Measurements from ENCODE around the gene PSMB11. TPM values are rescaled to one million over a fixed set of nuclear protein-coding genes. Genes with fewer than 3 reads are reported as not detected.

PSMB11 gene
- total RNA-seq, 1 donor from 2014 or later: not detected

DNA sequence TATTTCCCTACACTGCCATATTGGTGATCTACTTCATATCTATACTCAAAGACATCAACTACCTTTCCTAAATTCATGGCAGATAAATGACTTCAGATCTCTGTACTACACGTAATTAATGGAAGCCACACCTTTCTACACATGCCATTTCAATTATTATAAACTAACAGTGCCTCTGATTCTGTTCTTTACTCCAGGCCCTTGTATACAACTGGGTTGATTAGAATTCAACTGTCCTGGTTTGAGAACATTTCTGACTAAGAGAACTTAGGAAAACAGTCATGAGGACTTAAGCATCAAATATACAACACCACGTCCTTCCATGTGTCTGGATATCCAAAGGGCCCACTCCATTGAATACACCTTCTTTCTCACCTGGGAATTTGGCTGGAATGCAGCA is 51.1 kb downstream of the PSMB11 start:
- H3K27me3 Mint-ChIP-seq (ENCODE audit: insufficient read depth, low read depth): no peaks in the 10 kb centered on the region
- peaks cover 25% of the 10 kb centered on the region for H3K36me3 Mint-ChIP-seq

GRCh38 chr14:23093526-23093925 is 51.5 kb downstream of the PSMB11 start:
- H3K27me3 Mint-ChIP-seq (ENCODE audit: insufficient read depth, low read depth): no peaks in the 10 kb centered on the region
- peaks cover 16% of the 10 kb centered on the region for H3K36me3 ChIP-seq
- H3K27ac ChIP-seq: no peak overlapping the region
- TF ChIP-seq EZH2phosphoT487 (IDR thresholded peaks at IDR 0.05) (no peak), CTCF (IDR thresholded peaks at IDR 0.05) (no peak), EZH2 (IDR thresholded peaks at IDR 0.05) (no peak)
- peak overlapping the region; percentile 92 for H3K4me3 ChIP-seq
- H3K4me1 ChIP-seq: peaks cover 14% of the 10 kb centered on the region
- no peaks in the 10 kb centered on the region for H3K9me3 Mint-ChIP-seq
- no peak overlapping the region for H3K27ac Mint-ChIP-seq
- peaks cover 87% of the 10 kb centered on the region for H3K79me2 ChIP-seq (ENCODE audit: low read depth)
- no peak overlapping the region for H3K4me3 Mint-ChIP-seq
- peaks cover 35% of the 10 kb centered on the region for H3F3A ChIP-seq (ENCODE audit: low read depth)
- peaks cover 25% of the 10 kb centered on the region for H3K36me3 Mint-ChIP-seq
- no peaks in the 10 kb centered on the region for H3K9me3 ChIP-seq (ENCODE audit: low read depth)
- peak overlapping the region; percentile 97 for H3K4me2 ChIP-seq
- peaks cover 54% of the 10 kb centered on the region for H4K20me1 ChIP-seq (ENCODE audit: low read depth)
- no peak overlapping the region for H2AFZ ChIP-seq (replicated peaks)
- H3K27me3 ChIP-seq: no peaks in the 10 kb centered on the region
- H3K4me1 Mint-ChIP-seq: peaks cover 20% of the 10 kb centered on the region
- no peak for DNase-seq (ENCODE audit: low spot score)
- peak overlapping the region; percentile 97 for H3K9ac ChIP-seq

More for the DNA sequence above, 51.1 kb downstream of the PSMB11 start:
- no peaks in the 10 kb centered on the region for H3K9me3 Mint-ChIP-seq
- peaks cover 87% of the 10 kb centered on the region for H3K79me2 ChIP-seq (ENCODE audit: low read depth)
- H3F3A ChIP-seq (ENCODE audit: low read depth): peaks cover 35% of the 10 kb centered on the region
- H3K27ac Mint-ChIP-seq: no peak overlapping the region
- peaks cover 20% of the 10 kb centered on the region for H3K36me3 ChIP-seq
- peak overlapping the region; percentile 97 for H3K9ac ChIP-seq
- H3K4me1 Mint-ChIP-seq: peaks cover 20% of the 10 kb centered on the region
- H4K20me1 ChIP-seq (ENCODE audit: low read depth): peaks cover 56% of the 10 kb centered on the region
- H3K4me3 Mint-ChIP-seq: no peak overlapping the region
- no peak for TF ChIP-seq CTCF (IDR thresholded peaks at IDR 0.05)
- no peak for TF ChIP-seq EZH2 (IDR thresholded peaks at IDR 0.05)
- no peak for TF ChIP-seq EZH2phosphoT487 (IDR thresholded peaks at IDR 0.05)
- H2AFZ ChIP-seq (replicated peaks): no peak overlapping the region
- H3K4me2 ChIP-seq: peak overlapping the region; percentile 97
- H3K4me3 ChIP-seq: peak overlapping the region; percentile 92
- peaks cover 14% of the 10 kb centered on the region for H3K4me1 ChIP-seq
- H3K27ac ChIP-seq: no peak overlapping the region
- no peaks in the 10 kb centered on the region for H3K27me3 ChIP-seq
- DNase-seq (ENCODE audit: low spot score): no peak
- H3K9me3 ChIP-seq (ENCODE audit: low read depth): no peaks in the 10 kb centered on the region

Other genes starting within 250 kb of the PSMB11 start
- 2.8 and 5.6 TPM in 2 replicates for gene SLC7A7, start 226.8 kb upstream of the PSMB11 start, total RNA-seq (ENCODE audit: low replicate concordance)
- gene MRPL52, start 212.3 kb upstream of the PSMB11 start, total RNA-seq (ENCODE audit: low replicate concordance): 28.1 and 71.5 TPM in 2 replicates
- 15.1 and 25.2 TPM in 2 replicates for gene MMP14, start 205.6 kb upstream of the PSMB11 start, total RNA-seq (ENCODE audit: low replicate concordance)
- gene LRP10, start 170.5 kb upstream of the PSMB11 start, total RNA-seq (ENCODE audit: low replicate concordance): 0.92 and 4.2 TPM in 2 replicates
- 1.7 and 3.3 TPM in 2 replicates for gene REM2, start 159.0 kb upstream of the PSMB11 start, total RNA-seq (ENCODE audit: low replicate concordance)
- 139 and 170 TPM in 2 replicates for gene RBM23, start 123.1 kb upstream of the PSMB11 start, total RNA-seq (ENCODE audit: low replicate concordance)
- gene PRMT5, start 112.8 kb upstream of the PSMB11 start, total RNA-seq (ENCODE audit: low replicate concordance): 54.6 and 97.6 TPM in 2 replicates
- 93.3 and 103 TPM in 2 replicates for gene HAUS4, start 85.1 kb upstream of the PSMB11 start, total RNA-seq (ENCODE audit: low replicate concordance)
- 99.6 and 147 TPM in 2 replicates for gene AJUBA, start 59.7 kb upstream of the PSMB11 start, total RNA-seq (ENCODE audit: low replicate concordance)
- gene C14orf93, start 32.1 kb upstream of the PSMB11 start, total RNA-seq (ENCODE audit: low replicate concordance): 8.2 and 11.0 TPM in 2 replicates
- 154 and 223 TPM in 2 replicates for gene PSMB5, start 7.3 kb upstream of the PSMB11 start, total RNA-seq (ENCODE audit: low replicate concordance)
- gene CDH24, start 15.3 kb downstream of the PSMB11 start, total RNA-seq (ENCODE audit: low replicate concordance): 15.0 and 35.9 TPM in 2 replicates
- 184 and 215 TPM in 2 replicates for gene ACIN1, start 52.9 kb downstream of the PSMB11 start, total RNA-seq (ENCODE audit: low replicate concordance)
- 32.0 and 37.5 TPM in 2 replicates for gene C14orf119, start 53.3 kb downstream of the PSMB11 start, total RNA-seq (ENCODE audit: low replicate concordance)
- 0.06 TPM in 1 of 2 replicates, not detected in the other for gene CIROP, start 62.8 kb downstream of the PSMB11 start, total RNA-seq (ENCODE audit: low replicate concordance)
- gene CEBPE, start 77.0 kb downstream of the PSMB11 start, total RNA-seq (ENCODE audit: low replicate concordance): not detected in 2 replicates
- 56.5 and 83.7 TPM in 2 replicates for gene SLC7A8, start 141.4 kb downstream of the PSMB11 start, total RNA-seq (ENCODE audit: low replicate concordance)
- gene RNF212B, start 195.7 kb downstream of the PSMB11 start, total RNA-seq (ENCODE audit: low replicate concordance): 0.50 TPM in 1 of 2 replicates, not detected in the other
- gene HOMEZ, start 243.9 kb downstream of the PSMB11 start, total RNA-seq (ENCODE audit: low replicate concordance): 21.0 and 22.7 TPM in 2 replicates

All from neural progenitor cell (in vitro differentiated cells).